HTR-8/SVneo (cell line): ENCODE measurements around the gene FNDC8.
"Not testable (repeated sequence)": the region's sequence is repeated elsewhere in the genome, so short reads cannot be mapped to it uniquely, and the experiment has no call there.

Experiments used
- DNase-seq: peaks from one replicate; pipeline ENCODE4 v3.0.0; 2011; ENCODE audit warnings: low spot score, mixed read lengths; ENCODE audit not compliant: insufficient read length
- FAIRE-seq: peaks from 2 replicates; lab custom pipeline; 2011; peaks lifted over from hg19 to GRCh38; lab: Jason Lieb, UNC

Gene FNDC8

GRCh38 chr17:35135322-35135721 is 13.9 kb downstream of the FNDC8 start:
- FAIRE-seq (no peak), DNase-seq (no peak)

GRCh38 chr17:35138218-35138617 is 16.8 kb downstream of the FNDC8 start:
- DNase-seq (no peak), FAIRE-seq (no peak)

- peak; percentile 90 for DNase-seq
- peak; percentile 69 for FAIRE-seq
Observed at GRCh38 chr17:35141681-35142466, 20.5 kb downstream of the FNDC8 start, which contains the start of gene NLE1. TSS of gene NLE1 (minus strand) at chr17:35142303. CDS start at chr17:35142275, 28 bp downstream.

GRCh38 chr17:35142467-35142796 is 21.0 kb downstream of the FNDC8 start:
- no peak for FAIRE-seq

GRCh38 chr17:35144840-35145239 is 23.4 kb downstream of the FNDC8 start:
- FAIRE-seq: no peak

More at GRCh38 chr17:35142467-35142796, 21.0 kb downstream of the FNDC8 start:
- no peak for DNase-seq

GRCh38 chr17:35146214-35146833 is 24.9 kb downstream of the FNDC8 start:
- DNase-seq: no peak
- no peak for FAIRE-seq

More at GRCh38 chr17:35144840-35145239, 23.4 kb downstream of the FNDC8 start:
- no peak for DNase-seq

GRCh38 chr17:35147375-35147905 is 26.0 kb downstream of the FNDC8 start, which contains the start of gene UNC45B:
TSS of gene UNC45B (plus strand) at chr17:35147817. CDS start at chr17:35148264, 447 bp downstream.
- no peak for FAIRE-seq
- no peak for DNase-seq

- DNase-seq (no peak), FAIRE-seq (no peak)
Observed at GRCh38 chr17:35148144-35148543, 26.7 kb downstream of the FNDC8 start.

- FAIRE-seq: no peak
- no peak for DNase-seq
Observed at GRCh38 chr17:35149941-35150340, 28.5 kb downstream of the FNDC8 start.

GRCh38 chr17:35151080-35151479 is 29.7 kb downstream of the FNDC8 start:
- not testable (repeated sequence) for DNase-seq

GRCh38 chr17:35152421-35153140 is 31.2 kb downstream of the FNDC8 start:
- no peak for DNase-seq
- no peak for FAIRE-seq

More at GRCh38 chr17:35151080-35151479, 29.7 kb downstream of the FNDC8 start:
- FAIRE-seq: not testable (repeated sequence)

- no peak for FAIRE-seq
- no peak for DNase-seq
Observed at GRCh38 chr17:35154196-35155165, 33.1 kb downstream of the FNDC8 start.

GRCh38 chr17:35155246-35155645 is 33.8 kb downstream of the FNDC8 start:
- no peak for DNase-seq
- no peak for FAIRE-seq

- FAIRE-seq (no peak), DNase-seq (no peak)
Observed at GRCh38 chr17:35159940-35160339, 38.5 kb downstream of the FNDC8 start.

- FAIRE-seq (no peak), DNase-seq (no peak)
Observed at GRCh38 chr17:35160354-35161201, 39.2 kb downstream of the FNDC8 start.

- no peak for DNase-seq
- FAIRE-seq: no peak
Observed at GRCh38 chr17:35161281-35161761, 39.9 kb downstream of the FNDC8 start.

GRCh38 chr17:35162755-35163154 is 41.3 kb downstream of the FNDC8 start:
- DNase-seq (no peak), FAIRE-seq (no peak)

- FAIRE-seq: no peak
- no peak for DNase-seq
Observed at GRCh38 chr17:35163886-35164285, 42.5 kb downstream of the FNDC8 start.
